SKM-1 (cell line): Measurements from ENCODE around the gene HAPLN1.
A peak's percentile ranks its signal among the peaks of the same experiment; 100 is the strongest.
"Not testable (repeated sequence)": the region's sequence is repeated elsewhere in the genome, so short reads cannot be mapped to it uniquely, and the experiment has no call there.

Experiments
- DNase-seq: peaks from one replicate; lab custom pipeline; 2025; ENCODE audit not compliant: unreplicated experiment; lab: John Stamatoyannopoulos, UW

Gene HAPLN1

DNA sequence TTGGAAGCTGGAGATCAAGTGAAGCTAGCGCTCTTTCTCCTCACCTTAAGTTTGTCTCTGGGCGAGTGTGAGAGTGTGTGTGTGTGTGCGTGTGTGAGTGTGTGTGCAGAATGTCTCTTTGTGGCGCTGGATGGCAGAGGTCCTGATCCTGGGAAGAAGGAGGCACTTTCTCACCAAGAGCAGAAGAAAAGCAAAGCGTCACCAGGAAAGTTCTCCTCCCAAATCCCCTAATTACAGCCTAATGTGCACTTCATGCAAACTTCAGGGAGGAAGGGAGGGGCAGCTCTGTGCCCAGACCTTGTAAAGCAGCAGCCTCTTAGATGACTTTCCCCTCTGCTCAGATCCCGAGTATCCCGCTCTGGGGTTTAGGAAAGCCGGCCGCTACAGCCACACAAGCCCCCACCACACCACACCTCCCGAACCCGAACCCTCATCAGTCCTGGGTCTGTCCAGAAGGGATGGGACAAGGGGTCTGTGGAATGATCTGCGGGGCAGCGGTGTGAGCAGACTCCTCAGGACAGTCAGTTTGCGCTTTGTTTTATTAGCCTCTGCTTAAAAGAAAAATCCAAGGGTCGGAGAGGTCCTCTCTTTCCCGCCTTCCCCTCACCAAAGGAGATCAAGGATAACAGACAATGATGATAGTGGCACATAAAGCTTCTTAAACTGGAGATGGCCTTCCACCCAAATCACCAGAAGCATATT, at the start of gene HAPLN1:
Gene HAPLN1 (minus strand): TSS at position 20 of the 702 bp plus-strand sequence. CDS start 47,332 bp downstream, outside the sequence.
- no peak for DNase-seq

DNA sequence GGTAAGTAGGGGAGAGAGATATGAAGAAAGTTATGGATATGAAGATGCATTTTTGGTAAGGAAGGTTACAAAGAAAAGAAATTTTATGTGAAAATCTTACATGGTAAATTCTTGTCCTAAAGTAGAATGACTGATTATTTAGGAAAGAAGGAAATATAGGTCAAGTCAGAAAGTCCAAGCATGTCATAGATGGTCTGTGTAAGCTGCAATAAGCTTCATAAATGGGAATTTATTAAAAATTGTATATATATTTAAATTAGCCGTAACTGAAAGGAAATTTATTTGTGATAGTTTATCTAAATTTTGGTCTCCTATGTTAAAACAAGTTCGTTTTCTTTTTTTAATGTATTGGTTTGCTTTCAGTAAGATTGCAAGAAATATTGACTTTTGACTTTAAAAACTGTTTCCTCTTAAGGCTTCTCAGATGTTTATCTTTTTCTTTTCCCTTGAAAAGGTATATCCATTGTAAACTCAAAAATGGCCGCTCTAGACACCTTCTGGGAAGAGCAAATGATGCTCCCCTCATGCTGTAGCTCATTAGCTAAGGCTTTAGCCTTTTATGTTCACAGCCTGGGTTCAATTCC, 46.8 kb upstream of the HAPLN1 start:
- DNase-seq = no peak

DNA sequence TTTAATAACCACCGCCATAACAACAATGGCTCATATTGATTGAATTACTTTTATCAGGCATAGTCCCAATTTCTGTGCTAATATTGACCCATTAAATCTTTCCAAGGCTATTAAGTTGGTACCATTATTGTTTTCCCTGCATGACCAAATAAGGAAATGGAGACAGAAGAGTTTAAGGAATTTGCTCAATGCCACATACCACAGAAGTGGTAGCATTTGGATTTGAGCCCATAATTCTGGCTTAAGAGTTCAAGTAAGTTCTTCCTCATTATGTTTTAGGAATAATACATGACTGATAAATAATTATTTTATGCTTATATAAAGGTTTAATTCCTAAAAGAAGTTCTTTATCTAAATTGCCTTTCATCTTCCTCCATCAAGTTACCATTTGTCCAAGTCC, 43.4 kb upstream of the HAPLN1 start:
- DNase-seq = no peak

DNA sequence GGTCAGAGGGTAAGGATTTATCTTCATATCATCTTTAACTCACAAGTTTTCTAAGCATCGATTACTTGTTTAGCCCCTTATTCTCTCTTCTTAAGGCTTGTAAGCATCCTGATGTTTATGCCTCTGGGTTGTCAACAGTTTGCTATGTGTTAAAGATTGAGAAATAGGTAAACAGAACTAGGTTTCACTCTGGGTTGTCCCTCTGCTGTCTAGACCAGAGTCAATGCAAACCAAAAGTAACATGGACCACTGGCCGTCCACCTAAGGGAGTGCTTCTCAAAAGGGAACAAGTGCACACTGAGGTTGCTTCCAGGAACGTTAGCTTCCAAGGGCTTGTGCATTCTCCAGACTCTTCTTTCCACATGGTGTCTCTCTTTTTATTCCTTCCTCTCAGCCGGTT, 39.9 kb upstream of the HAPLN1 start:
- DNase-seq = no peak

- DNase-seq = no peak
These were observed 32.0 kb upstream of the HAPLN1 start for GRCh38 chr5:83752700-83753099.

DNA sequence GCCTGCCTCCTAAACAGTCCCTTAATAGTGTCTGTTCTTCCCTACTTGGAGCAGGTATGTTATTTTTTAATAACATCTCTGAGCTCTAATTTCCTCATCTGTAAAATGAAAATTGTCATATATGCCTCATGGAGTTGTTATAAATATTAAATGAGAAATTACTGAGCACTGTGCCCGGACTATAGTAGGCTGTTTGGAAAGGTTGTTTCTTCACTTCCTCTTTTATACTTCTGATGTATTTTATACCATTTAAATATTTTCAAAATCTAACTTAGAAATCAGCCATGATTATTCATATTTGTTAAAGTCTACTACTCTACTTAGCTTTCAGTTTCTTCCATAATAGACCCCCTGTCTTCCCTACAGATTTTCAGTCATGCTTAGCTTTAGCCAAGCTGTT, 30.5 kb upstream of the HAPLN1 start:
- no peak for DNase-seq

DNA sequence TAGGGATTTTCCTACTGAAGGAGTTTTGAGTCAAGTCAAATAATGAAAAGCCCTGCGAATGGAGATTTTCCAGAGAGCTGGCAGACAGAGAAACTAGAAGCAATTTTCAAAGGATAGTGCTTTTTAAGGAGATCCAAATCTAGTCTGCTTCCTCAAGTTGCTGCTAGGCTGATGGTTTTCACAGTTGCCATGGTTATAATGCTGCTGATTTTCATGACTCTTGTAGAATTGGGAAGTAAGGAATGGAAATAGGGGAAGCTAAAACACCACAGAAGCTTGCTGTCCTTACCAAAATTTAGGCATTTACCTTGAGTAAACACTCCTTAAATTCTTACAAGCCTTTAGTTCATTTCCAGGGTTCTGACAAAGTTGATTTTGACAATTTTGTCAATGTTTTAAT, 30.1 kb upstream of the HAPLN1 start:
- DNase-seq = peak; percentile 78

DNA sequence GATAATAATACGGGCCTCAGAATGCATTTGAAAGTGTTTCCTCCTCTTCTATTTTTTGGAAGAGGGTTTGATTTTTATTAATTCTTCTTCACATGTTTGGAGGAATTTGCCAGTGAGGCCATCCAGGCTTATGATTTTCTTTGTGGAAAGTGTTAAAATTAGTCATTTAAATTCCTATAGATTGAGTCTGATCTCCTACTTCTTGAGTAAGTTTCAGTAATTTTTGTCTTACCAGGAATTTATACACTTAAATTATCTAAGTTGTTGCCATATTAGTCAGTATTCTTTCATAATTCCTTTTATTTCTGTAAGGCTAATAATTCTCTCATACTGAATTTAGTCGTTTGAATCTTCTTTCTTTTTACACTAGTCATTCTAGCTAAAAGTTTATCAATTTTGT, 25.2 kb upstream of the HAPLN1 start:
- DNase-seq = no peak

GRCh38 chr5:83744821-83745220, 24.2 kb upstream of the HAPLN1 start:
- DNase-seq = peak; percentile 78

DNA sequence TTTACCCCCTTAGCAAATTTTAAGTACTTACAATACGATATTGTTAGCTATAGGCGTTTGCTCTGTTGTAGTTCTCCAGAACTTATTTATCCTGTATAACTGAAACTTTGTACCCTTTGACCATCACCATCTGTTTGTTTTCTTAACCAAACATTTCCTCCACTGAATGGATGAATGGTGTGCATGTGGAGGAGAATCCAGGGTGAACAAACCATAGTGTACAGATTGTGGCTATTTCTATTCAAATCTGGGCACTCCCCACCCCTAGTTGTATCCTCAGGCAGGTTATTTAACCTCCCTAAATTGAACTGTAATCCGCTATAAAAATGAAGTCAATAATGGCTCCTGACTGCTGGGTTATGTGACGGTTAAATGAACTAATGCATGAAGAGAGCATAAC, 21.4 kb upstream of the HAPLN1 start:
- no peak for DNase-seq

DNA sequence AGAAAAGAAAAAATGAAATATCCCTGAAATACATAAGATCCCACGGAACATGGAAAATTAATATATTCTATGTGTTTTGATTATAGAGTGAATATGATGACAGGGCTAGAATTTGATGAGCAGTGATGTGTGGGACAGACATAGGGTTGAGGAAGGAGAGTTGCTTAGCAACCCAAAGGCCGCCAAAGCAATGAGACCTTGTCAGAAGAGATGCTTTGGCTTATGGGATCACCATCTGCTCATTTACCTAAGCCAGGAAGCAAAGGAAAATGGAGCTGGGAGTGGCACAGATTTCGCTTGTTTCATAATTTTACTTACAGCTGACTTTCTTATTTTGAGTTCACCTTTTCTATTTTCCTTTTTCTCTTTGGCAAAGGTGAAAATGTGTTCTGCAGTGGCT, 20.9 kb upstream of the HAPLN1 start:
- no peak for DNase-seq

GRCh38 chr5:83740741-83741140, 20.1 kb upstream of the HAPLN1 start:
- DNase-seq = no peak

DNA sequence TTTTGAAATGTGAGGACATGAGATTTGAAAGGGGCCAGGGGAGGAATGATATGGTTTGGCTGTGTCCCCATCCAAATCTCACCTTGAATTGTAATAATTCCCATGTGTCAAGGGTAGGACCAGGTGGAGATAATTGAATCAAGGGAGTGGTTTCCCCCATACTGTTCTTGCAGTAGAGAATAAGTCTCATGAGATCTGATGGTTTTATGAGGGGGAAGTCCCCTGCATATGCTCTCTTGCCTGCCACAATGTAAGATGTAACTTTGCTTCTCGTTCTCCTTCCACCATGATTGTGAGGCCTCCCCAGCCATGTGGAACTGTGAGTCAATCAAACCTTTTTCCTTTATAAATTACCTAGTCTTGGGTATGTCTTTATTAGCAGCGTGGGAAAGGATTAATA, 15.5 kb upstream of the HAPLN1 start:
- not testable (repeated sequence) for DNase-seq

DNA sequence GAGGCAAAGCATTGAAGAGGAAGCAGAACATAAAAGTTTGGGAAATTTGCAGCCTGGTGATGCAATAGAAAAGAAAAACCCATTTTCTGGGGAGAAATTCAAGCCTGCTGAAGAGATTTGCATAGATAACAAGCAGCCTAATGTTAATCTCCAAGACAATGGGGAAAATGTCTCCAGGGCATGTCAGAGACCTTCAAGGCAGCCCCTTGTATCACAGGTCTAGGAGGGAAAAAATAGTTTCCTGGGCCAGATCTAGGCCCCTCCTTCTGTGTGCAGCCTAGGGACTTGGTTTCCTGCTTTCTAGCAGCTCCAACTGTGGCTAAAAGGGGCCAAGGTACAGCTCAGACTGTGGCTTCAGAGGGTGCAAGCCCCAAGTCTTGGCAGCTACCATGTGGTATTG, 14.4 kb upstream of the HAPLN1 start:
- DNase-seq = not testable (repeated sequence)

GRCh38 chr5:83731638-83732037, 11.0 kb upstream of the HAPLN1 start:
- peak; percentile 63 for DNase-seq

DNA sequence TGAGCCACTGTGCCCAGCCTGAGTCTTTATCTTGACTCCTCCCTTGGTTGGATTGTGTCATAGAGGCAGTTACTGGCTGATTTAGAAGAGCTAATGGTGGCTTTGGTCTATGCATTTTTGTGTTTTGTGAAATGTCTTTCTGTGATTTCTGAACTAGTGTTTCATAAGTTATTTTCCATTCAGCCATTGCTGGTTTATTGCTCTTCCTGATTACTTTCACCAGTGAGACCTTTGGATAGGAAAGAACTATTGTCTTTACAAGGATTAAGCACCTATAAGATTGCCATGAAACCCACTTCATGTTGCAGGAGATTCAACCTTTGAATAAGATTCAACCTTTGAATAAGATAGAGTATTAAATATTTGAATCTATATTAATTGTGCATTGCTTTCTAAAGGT, 8.7 kb upstream of the HAPLN1 start:
- no peak for DNase-seq

DNA sequence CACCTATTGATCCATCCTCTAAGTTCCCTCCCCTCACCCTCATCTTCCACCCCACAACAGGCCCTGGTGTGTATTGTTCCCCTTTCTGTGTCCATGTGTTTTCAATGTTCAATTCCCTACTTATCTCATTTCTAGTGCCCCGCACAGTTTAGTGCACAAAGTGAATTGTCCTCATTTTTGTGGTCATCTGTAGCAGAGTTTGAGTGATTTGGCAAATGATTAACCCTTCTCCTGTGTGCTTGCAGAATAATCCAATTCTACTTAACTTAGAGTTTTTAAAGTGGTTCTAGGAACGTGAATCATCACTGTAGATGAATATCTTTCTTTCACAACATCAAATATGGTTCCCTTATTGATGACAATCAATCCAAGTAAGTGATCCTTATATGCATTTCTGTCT, 6.3 kb upstream of the HAPLN1 start:
- no peak for DNase-seq

- no peak for DNase-seq
These were observed 4.3 kb upstream of the HAPLN1 start for GRCh38 chr5:83724935-83725334.

DNA sequence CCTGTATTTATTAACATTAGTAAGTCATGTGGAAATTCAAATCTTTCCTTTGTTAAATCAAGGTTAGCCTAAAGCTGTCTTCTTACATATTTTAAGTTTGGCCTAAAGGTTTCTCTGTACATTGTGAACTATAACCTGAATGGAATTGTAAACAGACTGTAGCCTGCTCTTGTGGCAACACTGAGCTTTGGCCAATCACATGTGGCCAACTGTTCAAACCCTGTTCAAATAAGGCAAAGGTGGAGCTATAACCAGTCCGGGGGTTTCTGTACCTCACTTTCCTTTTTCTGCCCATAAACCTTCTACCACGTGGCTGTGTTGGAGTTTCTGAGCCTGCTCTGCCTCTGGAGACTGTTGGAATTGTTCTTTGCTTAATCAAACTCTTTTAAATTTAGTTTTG, 3.3 kb upstream of the HAPLN1 start:
- no peak for DNase-seq

- no peak for DNase-seq
These were observed 2.4 kb upstream of the HAPLN1 start for GRCh38 chr5:83723031-83723430.

DNA sequence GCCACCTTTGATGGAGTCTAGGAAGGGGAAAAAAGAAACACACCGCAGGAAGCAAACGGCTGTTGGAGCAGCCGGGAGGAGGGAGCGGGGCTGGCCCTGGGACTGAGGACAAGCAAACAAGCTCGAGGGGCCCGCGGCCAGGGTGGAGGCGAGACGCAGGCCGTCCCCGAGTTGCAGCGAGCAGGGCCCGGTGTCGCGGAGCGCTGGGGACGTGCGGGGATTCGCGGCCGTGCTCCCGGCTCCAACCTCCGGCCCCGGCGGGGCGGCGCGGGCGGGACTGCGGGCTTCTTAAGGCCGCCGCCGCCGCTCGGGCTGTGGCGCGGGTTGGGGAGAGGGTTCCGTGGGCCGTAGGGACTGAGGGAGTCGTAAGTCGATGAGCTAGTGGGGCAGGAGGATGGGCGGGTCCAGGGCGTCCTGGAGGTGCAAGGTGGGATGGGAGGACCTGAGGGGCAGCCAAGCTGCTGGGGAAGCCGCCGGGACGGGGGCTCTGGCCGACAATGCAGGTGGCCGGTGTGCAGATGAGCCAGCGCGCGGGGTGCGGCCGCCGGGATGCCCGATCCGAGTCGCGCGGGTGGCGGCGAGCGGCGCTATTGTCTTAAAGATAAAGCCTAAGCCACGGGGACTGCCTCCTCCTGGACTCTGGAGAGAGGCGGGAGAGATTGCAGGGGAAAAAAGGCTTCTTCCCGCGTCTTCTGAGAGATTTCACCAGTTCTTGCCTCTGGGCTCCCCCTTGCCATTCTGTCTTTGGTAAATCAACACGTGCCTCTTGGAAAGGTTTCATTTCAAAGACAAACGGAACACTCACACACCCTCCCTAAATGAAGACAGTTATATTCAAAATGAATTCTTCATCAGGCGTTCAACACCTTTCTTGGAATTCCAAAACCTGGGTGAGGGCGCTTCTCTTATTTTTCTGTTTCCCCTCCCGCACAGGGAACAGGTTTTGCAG, 1.6 kb upstream of the HAPLN1 start:
- no peak for DNase-seq

GRCh38 chr5:83718936-83719495, 1.6 kb downstream of the HAPLN1 start:
- DNase-seq = no peak
